ENCODE results near the gene TSHZ1.

The TSHZ1 gene

DNA sequence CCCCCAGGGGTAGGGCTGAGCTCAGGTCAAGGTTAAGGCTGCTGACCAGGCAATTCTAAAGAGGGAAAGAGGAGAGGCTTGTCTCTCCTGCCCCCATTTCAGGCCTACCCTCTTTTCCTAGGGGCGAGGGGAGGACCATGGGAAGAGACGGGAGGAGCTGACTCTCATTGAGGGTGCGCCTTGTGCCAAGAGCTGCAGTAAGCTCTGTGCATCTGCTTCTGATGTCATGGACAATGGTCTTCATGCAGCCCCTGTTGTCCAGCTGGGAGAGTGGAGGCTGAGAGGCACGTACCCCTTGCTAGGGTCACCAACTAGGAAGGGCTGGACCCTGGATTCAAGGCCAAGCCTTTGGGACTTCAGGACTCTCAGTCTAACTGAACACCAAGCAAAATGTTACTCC lies 46.9 kb upstream of the TSHZ1 start:
- DNase-seq (ENCODE audit: low read depth), result no peak
- no peak overlapping the region for H3K4me3 ChIP-seq (ENCODE audit: low read depth, low read length)
- no peak for TF ChIP-seq POLR2A (IDR thresholded peaks at IDR 0.05; ENCODE audit: extremely low read depth, insufficient read length)
- no peak for TF ChIP-seq MYC (IDR thresholded peaks at IDR 0.05; ENCODE audit: low read depth, low read length)
- no peak for TF ChIP-seq MAX (IDR thresholded peaks at IDR 0.05; ENCODE audit: low read depth, low read length)
- no peak for TF ChIP-seq CTCF (IDR thresholded peaks at IDR 0.05; ENCODE audit: low read depth, low read length)

DNA sequence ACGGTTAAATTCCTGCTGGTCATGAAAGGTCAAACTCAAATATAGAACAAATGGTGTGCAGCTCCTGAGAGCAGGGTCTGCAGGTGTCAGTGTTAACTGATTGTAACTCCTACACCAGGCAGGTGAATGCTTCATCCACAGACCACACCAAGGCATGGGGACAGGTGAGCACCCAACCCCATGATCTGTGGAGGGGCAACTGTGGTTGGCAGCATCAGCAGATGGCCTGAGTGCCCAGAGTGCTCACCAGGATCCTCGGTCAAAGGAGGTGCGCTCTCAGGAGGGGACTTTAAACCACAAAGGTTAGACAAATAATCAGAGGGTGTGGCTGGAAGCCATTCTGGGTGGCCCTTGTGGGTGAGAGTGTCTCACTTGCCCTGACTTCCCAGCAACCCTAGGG lies 46.1 kb upstream of the TSHZ1 start:
- H3K4me3 ChIP-seq (ENCODE audit: low read depth, low read length), result no peak overlapping the region
- TF ChIP-seq MAX (IDR thresholded peaks at IDR 0.05; ENCODE audit: low read depth, low read length) (no peak), MYC (IDR thresholded peaks at IDR 0.05; ENCODE audit: low read depth, low read length) (no peak), CTCF (IDR thresholded peaks at IDR 0.05; ENCODE audit: low read depth, low read length) (no peak), POLR2A (IDR thresholded peaks at IDR 0.05; ENCODE audit: extremely low read depth, insufficient read length) (no peak)
- no peak for DNase-seq (ENCODE audit: low read depth)

- DNase-seq (ENCODE audit: low read depth), result no peak
- TF ChIP-seq MAX (IDR thresholded peaks at IDR 0.05; ENCODE audit: low read depth, low read length) (no peak), MYC (IDR thresholded peaks at IDR 0.05; ENCODE audit: low read depth, low read length) (no peak), CTCF (IDR thresholded peaks at IDR 0.05; ENCODE audit: low read depth, low read length) (no peak)
- no peak overlapping the region for H3K4me3 ChIP-seq (ENCODE audit: low read depth, low read length)
These were observed 44.7 kb upstream of the TSHZ1 start for GRCh38 chr18:75165926-75166325.

DNA sequence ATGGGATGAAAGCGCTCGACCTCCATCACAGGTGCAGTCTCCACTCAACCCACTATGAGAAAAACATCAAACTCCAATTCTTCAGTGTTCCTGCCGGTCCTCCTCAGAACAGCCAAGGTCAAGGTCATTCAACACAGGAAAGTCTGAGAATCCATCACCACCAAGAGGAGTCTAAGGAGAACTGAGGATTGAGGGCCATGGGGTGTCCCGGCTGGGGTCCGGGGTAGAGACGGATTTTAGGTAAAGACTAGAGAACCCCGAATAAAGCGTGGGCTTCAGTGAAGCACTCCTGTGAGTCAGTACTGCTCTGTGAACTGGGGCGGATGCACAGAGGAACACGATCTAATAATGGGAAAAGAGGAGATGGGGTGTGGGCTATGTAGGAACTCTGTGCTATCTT lies 43.5 kb upstream of the TSHZ1 start:
- no peak overlapping the region for H3K4me3 ChIP-seq (ENCODE audit: low read depth, low read length)

GRCh38 chr18:75167759-75168618 lies 42.6 kb upstream of the TSHZ1 start:
- TF ChIP-seq MAX (IDR thresholded peaks at IDR 0.05; ENCODE audit: low read depth, low read length) (no peak), POLR2A (IDR thresholded peaks at IDR 0.05; ENCODE audit: extremely low read depth, insufficient read length) (no peak), CTCF (IDR thresholded peaks at IDR 0.05; ENCODE audit: low read depth, low read length) (no peak), MYC (IDR thresholded peaks at IDR 0.05; ENCODE audit: low read depth, low read length) (no peak)
- DNase-seq (ENCODE audit: low read depth), result no peak
- H3K4me3 ChIP-seq (ENCODE audit: low read depth, low read length), result no peak overlapping the region

More for the DNA sequence above, 43.5 kb upstream of the TSHZ1 start:
- TF ChIP-seq MYC (IDR thresholded peaks at IDR 0.05; ENCODE audit: low read depth, low read length) (no peak), POLR2A (IDR thresholded peaks at IDR 0.05; ENCODE audit: extremely low read depth, insufficient read length) (no peak), MAX (IDR thresholded peaks at IDR 0.05; ENCODE audit: low read depth, low read length) (no peak), CTCF (IDR thresholded peaks at IDR 0.05; ENCODE audit: low read depth, low read length) (no peak)
- no peak for DNase-seq (ENCODE audit: low read depth)
